IMR-90 (cell line): ENCODE results near the gene MYO1C. TPM values are rescaled to one million over a fixed set of nuclear protein-coding genes. Genes with fewer than 3 reads are reported as not detected.

ENCODE experiments used
- ATAC-seq: fragments of 200-7000 bp; cut with Tn5 transposase; 2 replicates; pipeline ENCODE4 v1.9.1; 2020; ENCODE audit warnings: low read depth, mild to moderate bottlenecking, moderate library complexity
- BruUV-seq: library from RNA; stranded (reverse); fragments of 400-500 nt; replicated peaks from 2 replicates; lab custom pipeline; 2021; lab: Mats Ljungman, UMichigan
- CTCF ChIA-PET: fragments of 300-600 bp; formaldehyde crosslinking; extraction: SDS; loops from one replicate; lab custom pipeline; 2021; ENCODE audit warnings: antibody characterized with exemption; lab: Yijun Ruan, JAX
- POLR2A ChIA-PET: fragments of 300-600 bp; sonication (Branson Sonifier 250); formaldehyde crosslinking; loops from one replicate; lab custom pipeline; 2022; ENCODE audit warnings: antibody characterized with exemption; ENCODE audit not compliant: unreplicated experiment; lab: Charles Lee
- DNase-seq: peaks from one replicate; pipeline ENCODE4 v3.0.0; 2013
- H2AFZ ChIP-seq: replicated peaks from 2 replicates; pipeline ENCODE3; 2013; ENCODE audit warnings: low read length, mild to moderate bottlenecking; ENCODE audit not compliant: poor library complexity
- H2AK5ac ChIP-seq: 2 replicates; pipeline ENCODE4 v1.6.1; 2013; ENCODE audit warnings: low read depth, low read length, inconsistent platforms
- H2AK9ac ChIP-seq: replicated peaks from 2 replicates; pipeline ENCODE3; 2013; ENCODE audit warnings: mild to moderate bottlenecking, low read depth, low read length, moderate library complexity; ENCODE audit not compliant: poor library complexity
- H2BK120ac ChIP-seq: 2 replicates; pipeline ENCODE4 v1.6.1; 2013; ENCODE audit warnings: low read depth, low read length, inconsistent platforms
- H2BK15ac ChIP-seq: 3 replicates; pipeline ENCODE4 v1.6.1; 2013; ENCODE audit warnings: low read depth, low read length, inconsistent platforms
- H2BK20ac ChIP-seq: 2 replicates; pipeline ENCODE4 v1.6.1; 2013; ENCODE audit warnings: low read depth, mild to moderate bottlenecking, inconsistent platforms, low read length, moderate library complexity
- H2BK5ac ChIP-seq: 2 replicates; pipeline ENCODE4 v1.6.1; 2013; ENCODE audit warnings: mild to moderate bottlenecking, low read depth, low read length, inconsistent platforms; ENCODE audit not compliant: poor library complexity, severe bottlenecking
- H3K14ac ChIP-seq: replicated peaks from 2 replicates; pipeline ENCODE4 v1.6.1; 2013; ENCODE audit warnings: low read depth, low read length, inconsistent platforms
- H3K18ac ChIP-seq: 2 replicates; pipeline ENCODE4 v1.6.1; 2013; ENCODE audit warnings: low read depth, low read length, control low read depth
- H3K23ac ChIP-seq: 2 replicates; pipeline ENCODE4 v1.6.1; 2013; ENCODE audit warnings: low read depth, low read length, inconsistent platforms
- H3K27ac ChIP-seq: 2 replicates; pipeline ENCODE4 v1.5.1; 2013; ENCODE audit warnings: mild to moderate bottlenecking, control low read depth, low read length; ENCODE audit not compliant: insufficient read depth
- H3K27me3 ChIP-seq: 2 replicates; pipeline ENCODE4 v1.6.1; 2013; ENCODE audit warnings: low read length; ENCODE audit not compliant: control insufficient read depth, insufficient read depth
- H3K36me3 ChIP-seq: 2 replicates; pipeline ENCODE4 v1.6.1; 2013; ENCODE audit warnings: low read length, mixed read lengths; ENCODE audit not compliant: control insufficient read depth, insufficient read depth
- H3K4ac ChIP-seq: 2 replicates; pipeline ENCODE4 v1.6.1; 2013; ENCODE audit warnings: low read depth, low read length, inconsistent platforms
- H3K4me1 ChIP-seq: 2 replicates; pipeline ENCODE4 v1.6.1; 2013; ENCODE audit warnings: low read length, mixed read lengths; ENCODE audit not compliant: control insufficient read depth, insufficient read depth
- H3K4me2 ChIP-seq: 2 replicates; pipeline ENCODE4 v1.6.1; 2013; ENCODE audit warnings: low read depth, mild to moderate bottlenecking, control low read depth, low read length, moderate library complexity
- H3K4me3 ChIP-seq: 2 replicates; pipeline ENCODE4 v1.5.1; 2013; ENCODE audit warnings: low read depth, mild to moderate bottlenecking, control low read depth, low read length, moderate library complexity; ENCODE audit not compliant: insufficient read depth
- H3K56ac ChIP-seq: 2 replicates; pipeline ENCODE4 v1.6.1; 2013; ENCODE audit warnings: low read length, inconsistent platforms; ENCODE audit not compliant: insufficient read depth; ENCODE audit errors: extremely low read depth
- H3K79me1 ChIP-seq, 2 experiments: 2 replicates each; pipeline ENCODE4 v1.6.1; 2013; ENCODE audit warnings: low read length in 2 of 2, inconsistent platforms in 1 of 2, low read depth in 1 of 2
- H3K9ac ChIP-seq: 2 replicates; pipeline ENCODE4 v1.6.1; 2013; ENCODE audit warnings: low read depth, low read length, control low read depth
- H3K9me1 ChIP-seq: 2 replicates; pipeline ENCODE4 v1.6.1; 2013; ENCODE audit warnings: low read length, inconsistent platforms; ENCODE audit not compliant: insufficient read depth
- H3K9me3 ChIP-seq: 2 replicates; pipeline ENCODE4 v1.6.1; 2013; ENCODE audit warnings: low read length; ENCODE audit not compliant: control insufficient read depth, insufficient read depth
- H4K20me1 ChIP-seq: 2 replicates; pipeline ENCODE4 v1.6.1; 2013; ENCODE audit warnings: low read length, inconsistent platforms; ENCODE audit not compliant: insufficient read depth
- H4K5ac ChIP-seq: 2 replicates; pipeline ENCODE4 v1.6.1; 2013; ENCODE audit warnings: mild to moderate bottlenecking, low read depth, low read length, control low read depth
- H4K8ac ChIP-seq, 2 experiments: 2 replicates each; pipeline ENCODE4 v1.6.1; 2013; ENCODE audit warnings: low read depth in 2 of 2, low read length in 2 of 2, control low read depth in 1 of 2, inconsistent platforms in 1 of 2
- H4K91ac ChIP-seq: 2 replicates; pipeline ENCODE4 v1.6.1; 2013; ENCODE audit warnings: low read depth, low read length, inconsistent platforms; ENCODE audit not compliant: insufficient read depth
- BHLHE40 ChIP-seq: fragments of 150-350 bp; IDR thresholded peaks from 2 replicates; pipeline ENCODE4 v1.6.1; 2016; ENCODE audit warnings: mild to moderate bottlenecking, low read depth, low read length
- CHD1 ChIP-seq: IDR thresholded peaks from 2 replicates; pipeline ENCODE4 v1.6.1; 2012; ENCODE audit warnings: low read depth, low read length, improper control_type of control experiment
- CTCF ChIP-seq: conservative IDR thresholded peaks from 2 replicates; pipeline ENCODE4 v1.5.1; 2012; ENCODE audit warnings: mild to moderate bottlenecking, low read depth, low read length, improper control_type of control experiment
- MAFK ChIP-seq: IDR thresholded peaks from 2 replicates; pipeline ENCODE4 v1.6.1; 2012; ENCODE audit warnings: low read depth, low read length, improper control_type of control experiment
- MXI1 ChIP-seq: IDR thresholded peaks from 2 replicates; pipeline ENCODE4 v1.6.1; 2012; ENCODE audit warnings: low read depth, mild to moderate bottlenecking, low read length, moderate library complexity, borderline replicate concordance
- POLR2A ChIP-seq: IDR thresholded peaks from 2 replicates; pipeline ENCODE4 v1.6.1; 2012; ENCODE audit warnings: mild to moderate bottlenecking, low read depth, low read length
- SMC3 ChIP-seq: fragments of 150-350 bp; IDR thresholded peaks from 2 replicates; pipeline ENCODE4 v1.6.1; 2016; ENCODE audit warnings: low read depth, mild to moderate bottlenecking, antibody characterized with exemption, low read length, moderate library complexity
- USF2 ChIP-seq: fragments of 150-350 bp; IDR thresholded peaks from 2 replicates; pipeline ENCODE4 v1.6.1; 2017; ENCODE audit warnings: mild to moderate bottlenecking, antibody characterized with exemption, low read length, low read depth
- WGBS, 2 experiments: methylation state at CpG; one replicate each; pipeline versions ENCODE4 v1.1.5 to v1.1.7; 2013; ENCODE audit warnings: missing lambda C conversion rate in 2 of 2; ENCODE audit not compliant: insufficient read length in 1 of 2; ENCODE audit errors: extremely low coverage in 2 of 2; 5-methylcytosine and 5-hydroxymethylcytosine counted together
- dilution Hi-C: fragments of 300-500 bp; cut with HindIII; formaldehyde crosslinking; loops from one replicate; pipeline ENCODE4 v1.14.3; 2018; ENCODE audit warnings: low sequenced_read_pairs; ENCODE audit not compliant: unreplicated experiment
- in situ Hi-C: fragments of 300-500 bp; cut with MboI; formaldehyde crosslinking; loops from 3 replicates; pipeline ENCODE4 v1.14.3; 2019; ENCODE audit warnings: low sequenced_read_pairs, inconsistent platforms, mixed read lengths
- intact Hi-C: fragments of 100-400 bp; cut with micrococcal nuclease; formaldehyde crosslinking; loops from 2 replicates; pipeline ENCODE4 v1.10.0; 2022
- polyA plus RNA-seq, 3 experiments: library from polyadenylated mRNA; depleted of rRNA; stranded (reverse); fragments of >200 nt; gene quantifications; 2 replicates each; pipeline ENCODE4 v1.2.3, GENCODE V29; 2012; ENCODE audit warnings: low replicate concordance in 1 of 3
- total RNA-seq: library from RNA; depleted of rRNA; stranded (reverse); fragments of >200 nt; gene quantifications from 2 replicates; pipeline ENCODE4 v1.2.3, GENCODE V29; 2012
- TF ChIP-seq, protein P1 (sequence below): fragments of 150-350 bp; IDR thresholded peaks from 2 replicates; pipeline ENCODE4 v1.6.1; 2016; ENCODE audit warnings: low read depth, mild to moderate bottlenecking, low read length, moderate library complexity, borderline replicate concordance

MYO1C gene
- total and polyA plus RNA-seq, 2 of the 4 experiments (the other 2 are of a cell fraction) = 162 to 196 TPM

DNA sequence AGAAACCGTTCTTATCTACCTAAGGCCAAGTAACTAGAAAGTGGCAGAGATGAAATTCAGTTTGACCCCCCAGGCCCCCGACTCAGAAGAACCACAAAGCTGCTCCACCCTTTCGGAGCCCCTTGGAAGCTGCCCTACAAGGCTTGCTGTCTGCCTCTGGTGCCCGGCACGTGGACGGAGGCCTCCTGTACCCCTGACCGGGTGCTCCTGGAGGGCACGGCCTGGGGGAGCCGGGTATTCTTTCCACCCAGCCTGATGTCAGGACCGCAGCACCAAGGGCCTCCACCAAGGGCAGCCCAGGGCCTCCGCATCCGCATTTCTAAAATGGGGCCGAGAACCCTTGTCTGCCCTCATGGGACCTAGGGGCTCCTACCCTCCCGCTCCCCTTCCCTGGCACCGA lies 21.0 kb downstream of the MYO1C start:
- no peak overlapping the region for H3K56ac ChIP-seq
- peaks cover 24% of the 10 kb centered on the region; the same call in 1 of the 2 replicates for H4K20me1 ChIP-seq
- no peak overlapping the region for H3K4me3 ChIP-seq
- H2BK5ac ChIP-seq = no peak overlapping the region
- H2AFZ ChIP-seq = no peak overlapping the region
- H3K79me1 ChIP-seq = peaks cover 22 to 42% of the 10 kb centered on the region in 2 experiments
- H3K9me1 ChIP-seq = no peaks in the 10 kb centered on the region
- in situ Hi-C loops = no loop called here
- no peaks in the 10 kb centered on the region for H3K27me3 ChIP-seq
- dilution Hi-C loops = no loop called here
- BruUV-seq = no TSS peak
- H2BK20ac ChIP-seq = no peak overlapping the region
- H3K4ac ChIP-seq = no peak overlapping the region
- H3K14ac ChIP-seq = no peak overlapping the region
- ChIA-PET CTCF (no interaction called here), POLR2A (no interaction called here)
- peaks cover 79% of the 10 kb centered on the region for H3K36me3 ChIP-seq
- H3K9me3 ChIP-seq = no peaks in the 10 kb centered on the region
- no peak overlapping the region for H2BK120ac ChIP-seq
- TF ChIP-seq POLR2A (no peak), CTCF (no peak), MXI1 (no peak), CHD1 (no peak), BHLHE40 (no peak), SMC3 (no peak), MAFK (no peak), USF2 (no peak)
- TF ChIP-seq, protein P1, sequence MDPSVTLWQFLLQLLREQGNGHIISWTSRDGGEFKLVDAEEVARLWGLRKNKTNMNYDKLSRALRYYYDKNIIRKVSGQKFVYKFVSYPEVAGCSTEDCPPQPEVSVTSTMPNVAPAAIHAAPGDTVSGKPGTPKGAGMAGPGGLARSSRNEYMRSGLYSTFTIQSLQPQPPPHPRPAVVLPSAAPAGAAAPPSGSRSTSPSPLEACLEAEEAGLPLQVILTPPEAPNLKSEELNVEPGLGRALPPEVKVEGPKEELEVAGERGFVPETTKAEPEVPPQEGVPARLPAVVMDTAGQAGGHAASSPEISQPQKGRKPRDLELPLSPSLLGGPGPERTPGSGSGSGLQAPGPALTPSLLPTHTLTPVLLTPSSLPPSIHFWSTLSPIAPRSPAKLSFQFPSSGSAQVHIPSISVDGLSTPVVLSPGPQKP = no peak
- no peak overlapping the region for H3K27ac ChIP-seq
- H2BK15ac ChIP-seq = no peak overlapping the region
- no peak overlapping the region for H2AK9ac ChIP-seq
- H4K8ac ChIP-seq = no peak overlapping the region
- intact Hi-C loops = no loop called here
- H3K4me1 ChIP-seq = no peaks in the 10 kb centered on the region
- H4K91ac ChIP-seq = no peak overlapping the region
- no peak overlapping the region for H4K5ac ChIP-seq
- H3K18ac ChIP-seq = no peak overlapping the region
- DNase-seq = no peak
- no peak overlapping the region for H2AK5ac ChIP-seq
- 92% methylated on average over 14 of the region's 15 CpGs; no CpG with 5 or more reads in 1 of the 2 experiments for WGBS, 2 experiments
- ATAC-seq = no peak
- H3K4me2 ChIP-seq = no peak overlapping the region
- H3K23ac ChIP-seq = no peak overlapping the region
- H3K9ac ChIP-seq = no peak overlapping the region
